HTR-8/SVneo (cell line): ENCODE data around the gene PARD3B.
"Not testable (repeated sequence)": the region's sequence is repeated elsewhere in the genome, so short reads cannot be mapped to it uniquely, and the experiment has no call there.

ENCODE experiments used
- DNase-seq: peaks from one replicate; pipeline ENCODE4 v3.0.0; 2011; ENCODE audit warnings: low spot score, mixed read lengths; ENCODE audit not compliant: insufficient read length
- FAIRE-seq: peaks from 2 replicates; lab custom pipeline; 2011; peaks lifted over from hg19 to GRCh38; lab: Jason Lieb, UNC

Gene PARD3B

DNA sequence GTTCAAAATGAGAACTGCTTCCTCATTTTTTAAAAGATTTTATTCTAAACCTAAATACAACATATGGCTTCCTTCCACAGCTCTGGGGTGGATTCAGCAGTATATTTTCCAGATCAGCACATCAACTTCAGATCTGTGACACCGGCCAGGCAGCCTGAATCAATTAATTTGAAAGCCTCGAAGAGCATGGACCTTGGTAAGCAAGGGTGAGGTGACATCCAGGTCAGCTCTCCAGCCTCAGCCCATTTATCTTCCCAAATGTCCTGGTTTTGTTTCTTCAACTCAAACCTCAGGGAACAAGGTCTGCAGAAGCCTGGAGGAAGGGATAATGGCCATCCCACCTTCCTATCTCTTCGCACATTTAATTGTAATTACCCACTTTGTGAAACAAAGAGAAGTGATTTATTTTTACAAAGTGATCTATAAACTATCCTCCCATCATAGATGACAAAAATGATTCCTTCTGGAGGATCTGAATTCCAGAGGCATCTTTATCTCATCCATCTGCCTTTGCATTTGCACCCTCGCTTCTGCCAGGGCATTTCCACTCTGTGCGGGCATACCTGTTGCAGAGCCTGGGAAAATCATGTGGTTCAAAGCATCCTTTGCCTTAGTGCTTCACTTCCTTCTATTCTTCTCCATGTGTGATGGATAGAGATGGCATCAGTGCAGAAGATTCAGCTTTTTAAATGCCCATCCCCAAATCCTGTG, 648.0 kb downstream of the PARD3B start:
- no peak for FAIRE-seq
- DNase-seq: no peak

DNA sequence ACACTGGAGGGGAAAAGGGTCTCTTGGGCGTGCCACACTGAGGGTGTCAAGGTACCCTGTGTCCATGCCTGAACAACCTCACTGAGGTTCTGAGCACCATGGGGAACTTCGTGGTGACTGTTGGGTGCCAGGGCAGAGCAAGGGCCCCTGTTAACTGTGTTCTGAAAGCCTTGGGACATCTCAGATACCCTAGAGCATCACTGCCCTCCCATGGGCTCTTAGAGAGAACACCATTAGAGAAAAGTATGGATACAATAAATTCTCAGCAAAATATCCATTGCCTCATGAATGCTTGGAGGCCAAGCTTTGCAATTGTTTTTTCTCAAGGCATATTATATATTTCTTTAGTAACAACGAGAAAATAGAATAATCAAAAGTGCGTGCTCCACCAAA, 648.6 kb downstream of the PARD3B start:
- DNase-seq: no peak
- FAIRE-seq: no peak

DNA sequence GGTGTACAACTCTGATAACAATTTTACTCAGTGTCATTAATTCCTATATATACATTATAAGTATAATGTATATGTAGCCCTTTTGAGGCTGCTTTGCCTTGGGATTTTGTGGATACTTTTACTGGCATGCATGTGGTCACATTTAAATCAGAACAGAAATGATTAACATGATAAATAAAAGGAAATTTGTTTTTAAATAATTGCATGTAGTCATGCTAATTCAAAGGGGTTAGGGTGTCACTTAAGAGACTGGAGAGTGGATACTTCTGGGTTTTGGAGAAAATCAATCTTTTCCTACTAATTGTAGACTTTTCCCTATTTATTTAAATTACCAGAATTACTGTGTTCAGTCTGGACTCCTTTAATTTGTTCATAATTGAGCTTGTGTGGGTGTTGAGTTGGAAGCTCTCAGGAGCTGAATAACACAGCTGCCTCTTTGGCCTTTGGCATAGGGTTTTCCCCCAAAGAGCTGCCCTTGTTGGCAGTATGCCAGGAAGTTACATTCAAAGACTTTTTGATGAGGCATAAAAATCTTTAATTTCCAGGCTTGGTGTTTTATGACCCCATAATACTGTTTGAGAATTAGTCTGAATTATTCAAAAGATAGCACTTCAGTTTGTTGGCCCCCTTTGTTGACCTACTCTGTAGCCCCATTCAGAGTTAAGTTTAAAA, 652.3 kb downstream of the PARD3B start:
- DNase-seq (no peak), FAIRE-seq (no peak)

DNA sequence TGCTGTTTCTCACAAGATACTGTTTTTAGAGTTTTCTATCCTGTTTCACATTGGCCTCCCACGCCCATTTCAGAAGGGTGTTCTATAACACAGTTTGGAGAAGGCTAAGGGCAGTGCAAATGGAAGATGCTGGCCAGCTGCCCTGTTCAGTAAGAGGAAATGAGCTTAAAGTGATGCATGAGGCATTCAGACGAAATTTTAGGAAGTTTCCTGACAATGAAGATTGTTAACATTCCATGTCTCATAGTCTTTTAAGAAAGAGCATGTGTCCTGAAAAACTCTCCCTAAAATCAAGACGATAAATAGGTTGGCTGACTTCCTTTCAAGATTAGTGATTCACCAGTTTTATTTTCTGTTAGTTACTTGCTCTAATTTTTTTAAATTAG, 652.9 kb downstream of the PARD3B start:
- FAIRE-seq: no peak
- no peak for DNase-seq

DNA sequence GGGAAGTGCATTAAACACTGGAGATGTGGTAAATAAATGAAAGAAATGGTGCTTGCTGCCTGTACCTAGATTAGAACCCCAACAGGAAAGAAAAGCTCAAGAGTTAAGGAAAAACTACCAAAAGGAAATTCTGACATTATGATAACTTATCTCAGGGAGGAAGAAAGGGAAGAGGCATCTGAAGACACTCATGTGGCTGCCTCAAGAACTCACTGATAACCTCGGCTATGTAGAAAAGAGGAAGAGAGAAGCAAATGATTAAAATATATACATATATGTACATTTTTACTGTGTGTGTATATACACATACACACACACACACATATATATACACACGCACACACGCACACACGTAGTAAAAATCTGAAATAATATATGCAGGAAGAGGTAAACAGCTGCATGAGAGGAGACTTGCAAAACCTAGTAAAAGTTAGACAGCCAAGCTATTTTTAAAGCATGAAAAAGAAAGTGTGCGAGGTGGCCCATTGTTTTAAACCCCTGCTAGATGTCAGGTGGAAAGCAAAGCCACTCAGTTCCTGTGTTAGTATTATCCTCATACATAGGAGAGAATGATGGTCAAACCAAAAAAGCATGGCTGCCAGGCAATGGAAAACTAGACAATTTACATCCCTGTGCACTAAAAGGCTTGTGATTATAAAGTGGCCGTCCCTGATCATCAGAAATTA, 654.0 kb downstream of the PARD3B start:
- no peak for DNase-seq
- no peak for FAIRE-seq

DNA sequence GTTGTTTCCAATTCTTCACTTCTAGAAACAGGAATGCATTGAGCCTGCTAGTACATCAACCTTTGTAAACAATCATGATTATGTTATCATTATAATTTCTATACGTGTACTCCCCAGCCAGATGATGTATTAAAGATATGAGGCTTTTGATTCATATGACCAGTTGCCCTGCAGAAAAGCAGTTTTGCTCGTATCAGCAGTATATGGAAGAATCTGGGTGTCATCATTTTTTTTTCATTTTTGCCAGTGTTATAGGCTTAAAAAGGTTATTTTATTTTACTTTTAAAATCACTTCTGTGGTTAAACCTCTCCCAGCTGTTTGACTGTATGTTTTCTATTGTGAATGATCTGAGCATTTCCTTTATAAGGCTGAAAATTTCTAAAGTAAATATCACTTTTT, 665.2 kb downstream of the PARD3B start:
- DNase-seq (no peak), FAIRE-seq (no peak)

DNA sequence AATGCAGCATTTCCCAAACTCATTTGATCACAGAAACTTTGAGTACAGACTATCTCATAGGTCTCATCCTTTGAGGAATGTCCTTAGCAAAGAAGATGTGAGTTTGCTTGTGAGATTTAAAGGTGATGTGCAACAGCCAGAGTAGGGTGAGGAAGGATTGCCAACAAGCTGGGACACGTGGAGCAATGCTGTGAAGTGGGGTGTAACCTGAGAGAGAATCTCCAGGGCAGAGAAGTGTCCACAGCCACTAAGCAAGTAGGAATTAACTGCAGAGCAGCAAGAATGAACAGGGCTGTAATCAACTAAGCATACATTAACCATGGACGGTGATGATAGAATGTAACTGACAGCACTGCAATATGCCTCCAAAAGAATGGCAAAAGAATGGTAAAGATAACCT, 667.1 kb downstream of the PARD3B start:
- FAIRE-seq (no peak), DNase-seq (no peak)

DNA sequence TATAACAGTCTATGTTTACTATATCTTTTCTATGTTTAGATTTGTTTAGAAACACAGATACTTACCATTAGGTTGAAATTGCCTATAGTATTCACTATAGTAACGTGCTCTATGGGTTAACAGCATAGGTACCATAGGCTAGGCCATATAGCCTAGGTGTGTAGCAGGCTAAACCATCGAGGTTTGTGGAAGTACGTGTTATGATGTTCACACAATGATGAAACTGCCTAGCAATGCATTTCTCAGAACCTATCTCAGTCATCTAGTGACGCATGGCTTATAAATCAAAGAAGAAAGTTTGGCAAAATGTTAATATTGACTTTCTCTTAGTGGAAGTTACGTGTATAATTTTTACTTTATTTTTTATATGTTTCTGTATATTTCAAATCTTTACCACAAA, 670.8 kb downstream of the PARD3B start:
- FAIRE-seq (no peak), DNase-seq (no peak)

DNA sequence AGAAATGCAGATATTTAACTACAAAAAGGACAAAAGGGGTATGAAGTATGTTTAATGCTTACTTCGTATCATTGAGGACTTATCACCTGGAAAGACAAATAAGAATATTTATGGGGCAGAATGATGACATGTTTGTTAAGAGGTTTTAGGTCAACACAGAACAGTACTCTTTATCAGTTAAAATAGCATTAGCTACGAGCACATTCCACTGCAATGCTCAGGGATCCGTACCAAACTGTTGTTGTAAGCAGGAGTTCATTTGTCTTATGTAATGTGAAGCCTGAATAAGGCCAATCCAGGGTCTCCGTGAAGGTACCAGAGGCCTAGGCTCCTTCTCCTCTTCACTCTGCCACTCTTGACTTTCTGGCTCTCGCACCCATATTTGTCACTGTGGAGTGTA, 671.3 kb downstream of the PARD3B start:
- no peak for FAIRE-seq
- DNase-seq: no peak

DNA sequence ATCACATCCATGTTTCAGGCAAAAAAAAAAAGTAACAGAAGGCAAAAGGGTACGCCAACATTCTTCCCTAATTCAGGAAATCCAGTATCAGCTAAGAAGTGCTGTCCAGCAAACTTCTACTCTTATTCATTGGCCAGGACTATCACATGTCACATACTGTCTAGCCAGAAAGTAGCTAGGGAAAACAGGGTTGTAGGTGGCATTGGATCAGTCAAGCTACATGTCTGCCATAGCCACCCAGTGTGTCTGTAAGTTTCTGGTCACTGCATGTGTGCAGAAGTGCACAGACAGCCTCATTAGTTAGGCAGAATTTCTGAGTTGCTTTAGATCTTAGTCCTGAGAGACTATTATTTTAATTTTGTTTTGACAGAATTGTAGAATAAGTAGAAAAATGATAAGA, 671.7 kb downstream of the PARD3B start:
- FAIRE-seq: no peak
- no peak for DNase-seq

DNA sequence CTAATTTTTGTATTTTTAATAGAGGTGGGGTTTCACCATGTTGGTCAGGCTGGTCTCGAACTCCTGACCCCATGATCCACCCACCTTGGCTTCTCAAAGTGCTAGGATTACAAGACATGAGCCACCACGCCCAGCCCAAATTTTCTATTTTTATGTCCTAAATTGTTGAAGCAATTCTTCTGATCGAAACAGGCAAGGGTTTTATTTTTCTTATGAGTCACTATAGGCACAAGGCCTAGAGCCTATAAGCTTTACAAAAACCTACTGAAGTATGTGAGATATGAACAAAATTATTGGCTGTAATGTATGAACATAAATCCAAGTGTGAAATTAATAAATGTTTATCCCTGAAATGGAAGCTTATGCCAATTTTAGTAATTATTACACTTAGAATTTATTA, 672.8 kb downstream of the PARD3B start:
- DNase-seq: no peak
- FAIRE-seq: no peak

DNA sequence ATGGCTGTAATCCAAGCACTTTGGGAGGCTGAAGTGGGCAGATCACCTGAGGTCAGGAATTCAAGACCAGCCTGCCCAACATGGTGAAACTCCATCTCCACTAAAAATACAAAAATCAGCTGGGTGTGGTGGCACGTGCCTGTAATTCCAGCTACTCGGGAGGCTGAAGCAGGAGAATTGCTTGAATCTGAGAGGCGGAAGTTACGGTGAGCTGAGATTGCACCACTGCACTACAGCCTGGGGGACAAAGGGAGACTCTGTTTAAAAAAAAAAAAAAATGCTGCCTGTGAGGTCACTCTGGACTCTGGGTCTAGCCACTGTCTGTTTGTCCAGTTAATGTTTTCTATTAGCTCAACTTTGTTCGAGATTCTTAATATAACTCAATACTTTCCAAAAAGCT, 673.5 kb downstream of the PARD3B start:
- DNase-seq, FAIRE-seq: not testable (repeated sequence)

DNA sequence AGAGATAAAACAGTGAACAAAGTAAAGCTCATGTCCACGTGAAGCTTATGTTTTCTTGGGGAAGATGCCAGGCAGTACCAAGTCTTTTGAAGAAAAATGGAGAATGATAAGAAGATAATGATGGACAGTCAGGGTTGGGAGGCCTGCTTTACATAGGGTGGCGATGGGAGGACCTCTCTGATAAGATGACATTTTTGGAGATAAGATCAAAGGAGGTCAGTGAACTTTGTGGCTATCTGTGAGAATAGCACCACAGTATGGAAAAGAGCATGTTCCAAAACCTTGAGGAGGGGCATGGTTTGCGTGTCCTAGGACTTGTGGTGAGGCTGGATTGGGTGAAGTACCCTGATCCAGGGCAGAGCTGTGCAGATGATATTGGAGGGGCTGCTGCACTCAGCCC, 675.3 kb downstream of the PARD3B start:
- FAIRE-seq (no peak), DNase-seq (no peak)

DNA sequence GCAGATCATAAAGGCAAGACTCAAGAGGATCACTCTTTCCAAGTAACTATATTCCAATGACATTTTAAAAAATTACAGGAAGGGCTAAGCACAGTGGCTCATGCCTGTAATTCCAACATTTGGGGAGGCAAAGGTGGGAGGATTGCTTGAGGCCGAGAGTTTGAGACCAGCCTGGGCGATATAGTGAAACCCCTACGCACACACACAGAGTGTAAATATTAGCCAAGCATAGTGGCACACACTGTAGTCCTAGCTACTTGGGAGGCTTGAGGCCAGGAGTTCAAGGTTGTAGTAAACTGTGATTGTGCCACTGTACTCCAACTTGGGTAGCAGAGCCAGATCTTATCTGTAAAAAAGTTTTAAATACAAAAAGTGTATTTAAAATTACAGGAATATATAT, 686.8 kb downstream of the PARD3B start:
- FAIRE-seq (no peak), DNase-seq (no peak)

DNA sequence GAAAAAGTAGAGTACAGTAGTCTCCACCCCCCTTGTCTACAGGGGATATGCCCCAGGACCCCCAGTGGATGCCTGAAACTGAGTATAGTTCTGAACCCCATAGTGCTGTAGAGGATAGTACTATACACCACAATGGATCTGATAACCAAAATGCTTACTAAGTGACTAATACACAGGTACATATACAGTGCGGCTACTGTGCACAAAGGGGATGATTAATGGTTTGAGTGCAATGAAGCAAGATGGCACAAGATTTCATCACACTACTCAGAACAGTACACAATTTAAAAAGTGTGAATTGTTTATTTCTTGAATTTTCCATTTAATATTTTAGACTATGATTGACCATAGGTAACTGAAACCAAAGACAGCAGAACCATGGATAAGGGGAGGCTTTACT, 690.2 kb downstream of the PARD3B start:
- no peak for FAIRE-seq

DNA sequence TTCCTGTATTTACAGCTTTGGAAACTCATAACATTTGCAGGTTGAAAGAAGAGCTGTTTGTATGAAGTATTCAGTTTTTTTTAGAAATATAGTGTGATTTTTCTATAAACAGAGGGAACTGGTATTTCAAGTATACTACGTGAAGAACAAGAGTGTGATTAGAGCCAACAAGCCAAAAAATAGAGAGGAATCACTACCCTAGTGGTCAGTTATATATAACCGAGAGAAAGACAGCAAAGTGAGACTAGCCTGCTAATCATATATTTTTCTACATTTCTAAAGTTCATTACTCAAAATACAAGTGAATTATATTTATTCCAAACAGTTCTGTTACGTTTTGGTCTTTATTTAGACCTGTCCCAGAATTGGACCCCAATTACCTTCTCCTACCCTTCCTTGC, 692.2 kb downstream of the PARD3B start:
- FAIRE-seq: no peak
- no peak for DNase-seq

More for the DNA sequence above, 690.2 kb downstream of the PARD3B start:
- no peak for DNase-seq

DNA sequence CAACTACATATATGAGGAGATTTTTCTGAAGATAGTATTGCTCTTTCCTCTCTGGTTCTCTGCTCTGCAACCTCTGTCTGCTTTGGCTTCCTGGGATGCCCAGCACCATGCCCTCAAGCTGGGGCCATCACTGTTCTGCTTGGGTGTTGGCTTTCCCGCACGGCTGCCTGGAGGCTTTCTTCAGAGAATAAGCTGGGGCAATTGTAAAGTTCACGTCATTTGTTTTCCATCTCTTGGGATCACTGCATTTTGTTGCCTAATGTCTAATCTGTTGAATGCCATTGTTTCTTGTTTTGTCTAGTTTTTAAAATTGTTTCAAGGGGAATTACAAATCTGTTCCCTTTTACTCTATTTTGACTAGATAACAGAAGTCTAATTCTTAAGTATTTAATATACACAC, 699.7 kb downstream of the PARD3B start:
- DNase-seq: no peak
- FAIRE-seq: no peak

DNA sequence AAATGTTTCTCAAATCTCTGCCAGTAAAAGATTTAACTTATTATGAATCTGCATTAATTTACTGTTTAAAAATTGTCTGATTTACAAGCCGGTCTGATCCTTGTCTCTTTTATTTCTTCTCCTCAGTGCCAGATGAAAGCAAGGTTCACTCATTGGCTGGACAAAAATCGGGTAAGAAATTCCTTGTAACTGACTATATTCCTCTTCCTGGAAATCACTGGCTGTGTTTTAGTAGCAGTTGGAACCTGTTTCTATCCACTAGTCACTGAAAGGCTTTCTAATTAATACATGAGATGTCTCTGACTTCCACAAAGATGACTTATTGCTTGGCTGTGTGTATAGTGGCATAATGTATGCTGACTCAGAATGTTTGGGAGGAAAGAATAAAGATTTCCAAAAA, 700.4 kb downstream of the PARD3B start:
- FAIRE-seq (no peak), DNase-seq (no peak)

DNA sequence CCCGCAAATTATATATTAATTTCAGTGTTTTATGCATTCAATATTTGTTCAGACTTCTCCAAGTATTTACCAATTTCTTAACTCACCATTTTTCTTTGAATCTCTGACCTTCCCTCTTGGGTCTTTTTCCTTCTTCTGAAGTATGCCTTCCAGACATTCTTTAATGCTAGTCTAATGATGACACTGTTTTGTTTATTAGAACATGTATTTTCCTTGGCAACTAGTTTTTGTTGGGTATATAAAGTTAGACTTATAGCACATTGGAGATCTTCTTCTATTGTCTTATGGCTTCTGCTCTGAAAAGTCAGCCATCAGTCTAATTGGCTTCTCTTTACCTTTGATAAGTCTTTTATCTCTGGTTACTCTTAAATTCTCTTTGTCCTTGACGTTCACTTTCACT, 713.8 kb downstream of the PARD3B start:
- no peak for FAIRE-seq
- DNase-seq: no peak

DNA sequence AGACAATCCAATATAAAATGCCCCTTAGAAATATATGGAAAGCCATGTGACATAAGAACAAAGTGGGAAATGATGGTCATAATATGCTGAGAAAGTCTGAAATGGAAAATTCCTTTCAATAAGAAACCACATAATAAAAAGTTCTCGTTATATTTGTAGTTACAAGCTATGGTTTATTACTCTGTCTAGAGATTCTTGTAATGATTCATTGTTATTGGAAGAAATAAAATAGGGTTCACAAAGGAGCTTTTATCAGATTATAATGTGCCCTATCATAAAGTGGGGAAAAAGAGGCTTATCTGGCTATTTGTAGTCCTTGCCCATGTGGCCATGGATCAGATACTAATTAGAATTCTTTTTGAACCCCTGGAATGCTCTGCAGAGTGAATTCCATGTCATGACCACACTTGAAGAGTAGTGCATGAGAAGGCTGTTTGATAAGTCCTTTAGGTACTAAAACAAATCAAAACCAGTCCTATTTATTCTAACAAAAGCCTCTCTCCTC, 716.3 kb downstream of the PARD3B start:
- FAIRE-seq: no peak

DNA sequence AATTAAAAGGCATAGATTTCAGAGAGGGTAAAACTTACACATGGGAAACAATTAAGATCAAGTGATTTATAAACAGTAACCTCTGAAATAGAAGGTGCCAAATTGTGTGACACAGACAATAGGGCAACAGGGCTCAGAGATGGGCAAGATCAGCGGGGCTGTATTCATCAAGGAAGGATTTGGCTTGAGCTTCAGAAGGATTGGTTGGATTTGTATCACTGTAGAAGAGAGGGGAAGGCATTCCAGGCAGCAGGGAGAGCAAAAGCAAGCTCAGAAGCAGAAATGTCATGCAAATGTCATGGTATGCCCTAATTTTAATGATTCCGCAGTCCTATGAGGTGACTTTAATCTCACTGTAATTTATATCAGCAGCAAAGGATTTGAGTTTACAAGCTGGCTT, 722.0 kb downstream of the PARD3B start:
- no peak for DNase-seq
- FAIRE-seq: no peak

More for the DNA sequence above, 716.3 kb downstream of the PARD3B start:
- no peak for DNase-seq
